Esophagus muscularis mucosa (tissue), 4 donors: ENCODE measurements around the gene LBHD2. TPM values are rescaled to one million over a fixed set of nuclear protein-coding genes. Genes with fewer than 3 reads are reported as not detected.

Experiments used
- DNase-seq: peaks from one replicate; pipeline ENCODE4 v3.0.0-alpha.2; 2017; ENCODE audit errors: extremely low spot score
- H3K27ac ChIP-seq, 4 donors: fragments of 200-600 bp; sonication (generic); replicated peaks in 1 of 4; 1 replicate in 3 of 4; 2 replicates in 1 of 4; pipeline ENCODE4 v1.5.1; 2016 to 2019; ENCODE audit warnings: mild to moderate bottlenecking in 1 of 4
- H3K27me3 ChIP-seq, 4 donors: fragments of 200-600 bp; sonication (generic); one replicate each; pipeline versions ENCODE4 v1.5.1 to v1.6.0; 2016 to 2019
- H3K36me3 ChIP-seq, 4 donors: fragments of 200-600 bp; sonication (generic); one replicate each; pipeline ENCODE4 v1.5.1; 2016 to 2019
- H3K4me1 ChIP-seq, 4 donors: fragments of 200-600 bp; sonication (generic); one replicate each; pipeline ENCODE4 v1.5.1; 2016 to 2019
- H3K4me3 ChIP-seq, 4 donors: fragments of 200-600 bp; sonication (generic); 1 replicate in 2 of 4; 2 replicates in 2 of 4; pipeline ENCODE4 v1.5.1; 2016 to 2019; ENCODE audit warnings: mild to moderate bottlenecking in 4 of 4, moderate library complexity in 1 of 4
- H3K9me3 ChIP-seq, 4 donors: fragments of 200-600 bp; sonication (generic); 1 replicate in 3 of 4; 2 replicates in 1 of 4; pipeline ENCODE4 v1.5.1; 2016 to 2019
- EP300 ChIP-seq: sonication (generic); formaldehyde crosslinking; IDR thresholded peaks from one replicate; pipeline ENCODE4 v1.6.1; 2017; ENCODE audit warnings: antibody characterized with exemption
- POLR2A ChIP-seq: fragments of 450-650 bp; IDR thresholded peaks from one replicate; pipeline ENCODE4 v1.6.1; 2017; ENCODE audit warnings: antibody characterized with exemption, moderate library complexity, mild to moderate bottlenecking, low read depth
- POLR2AphosphoS5 ChIP-seq, 2 donors: sonication (generic); formaldehyde crosslinking; IDR thresholded peaks; one replicate each; pipeline ENCODE4 v1.6.1; 2017; ENCODE audit warnings: antibody characterized with exemption in 2 of 2
- WGBS: methylation state at CpG from one replicate; pipeline ENCODE4 v1.1.5; 2018; 5-methylcytosine and 5-hydroxymethylcytosine counted together
- intact Hi-C: fragments of 100-400 bp; cut with DNase I; formaldehyde crosslinking; loops from one replicate; pipeline ENCODE4 v1.15.1; 2023
- total RNA-seq, 4 donors: library from RNA; depleted of rRNA; stranded (reverse); fragments of >200 nt; gene quantifications; one replicate each; pipeline versions ENCODE4 v1.1.0 to v1.2.1, GENCODE V29; 2016
- TF ChIP-seq, protein P1 (sequence below), 3 experiments: fragments of 200-600 bp in 2 of 3; fragments of 450-650 bp in 1 of 3; sonication (generic) in 2 of 3; IDR thresholded peaks; one replicate each; pipeline ENCODE4 v1.5.1; 2017 to 2019; ENCODE audit warnings: antibody characterized with exemption in 3 of 3, mild to moderate bottlenecking in 2 of 3, moderate library complexity in 1 of 3

Gene LBHD2
- total RNA-seq, 4 donors from 2014 or later, result not detected

DNA sequence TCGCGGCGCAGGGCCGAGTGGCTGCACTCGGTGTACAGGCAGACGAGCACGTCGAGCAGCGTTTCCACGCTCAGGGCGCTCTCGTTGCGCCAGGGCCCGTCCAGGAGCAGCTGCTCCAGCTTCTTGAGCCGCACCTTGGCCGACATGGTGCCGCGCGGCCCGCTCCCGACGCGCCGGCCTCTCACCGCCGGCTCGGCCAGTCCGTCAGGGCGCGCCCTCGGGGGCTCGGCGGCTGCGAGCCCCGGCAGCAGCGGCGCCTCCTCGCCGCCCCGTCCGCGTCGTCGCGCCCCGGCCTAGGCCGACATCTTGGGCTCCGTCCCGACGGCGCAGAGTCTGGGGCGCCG lies 27.0 kb upstream of the LBHD2 start:
- peaks cover 34 to 71% (median 61%) of the 10 kb centered on the region in 4 donors for H3K4me1 ChIP-seq

DNA sequence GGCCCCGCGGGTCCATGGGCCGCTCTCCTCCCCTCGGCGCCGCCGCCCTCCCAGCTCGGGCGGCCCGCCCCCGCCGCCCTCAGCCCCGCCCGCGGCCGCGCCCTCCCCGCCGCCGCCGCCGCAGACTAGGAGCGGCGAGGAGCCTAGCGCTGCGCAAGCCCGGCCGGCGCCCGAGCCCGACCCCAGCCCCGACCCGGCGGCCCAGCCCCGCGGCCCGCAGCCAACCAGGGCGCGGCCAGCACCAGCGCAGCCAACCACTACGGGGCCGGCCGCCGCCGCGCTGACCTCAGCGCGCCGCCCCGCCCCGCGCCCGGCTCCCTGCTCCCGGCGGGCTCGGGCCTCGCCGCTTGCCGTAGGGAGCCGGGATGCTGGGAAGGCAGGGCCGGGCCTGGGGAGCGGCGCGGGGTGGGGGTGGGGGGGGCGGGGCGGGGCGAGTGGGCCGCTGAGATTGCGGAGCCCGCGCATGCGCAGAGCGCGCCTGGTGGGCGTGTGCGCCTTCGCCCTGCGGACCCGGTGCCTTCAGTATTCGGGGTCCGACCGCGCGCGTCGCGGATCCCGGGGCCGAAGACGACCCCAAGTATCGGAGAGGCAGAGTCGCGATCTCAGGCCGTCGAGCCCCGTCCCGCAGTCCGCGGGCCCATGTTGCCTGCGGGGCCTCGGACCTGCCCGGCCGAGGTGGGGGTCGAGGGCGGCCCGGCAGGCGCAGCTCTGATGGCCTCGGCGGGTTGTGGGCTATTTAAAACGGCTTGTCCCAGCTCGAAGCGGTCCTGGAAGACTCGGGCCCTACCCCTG lies 26.4 kb upstream of the LBHD2 start, which contains the start of gene CDC42BPB:
CDC42BPB (minus strand) TSS at position 178 of the 792 bp plus-strand sequence. CDS start 376 bp downstream, outside the sequence.
- peak within 1 kb of the TSS; percentile 89 to 98 (median 96) for H3K27ac ChIP-seq
- intact Hi-C loops, result loop anchor here (5.0 kb wide), 2 partner anchors 280 to 330 kb away; partner anchors contain the start of genes MARK3 and TRAF3
- H3K9me3 ChIP-seq, result no peaks in the 10 kb centered on the region
- peak within 1 kb of the TSS; percentile 88 to 99 (median 98) for H3K4me3 ChIP-seq
- peak; percentile 94 for DNase-seq
- TF ChIP-seq POLR2AphosphoS5 (IDR thresholded peaks at IDR 0.05) (peak; percentile 36 to 60), POLR2A (no peak)
- peaks cover 34 to 66% (median 56%) of the 10 kb centered on the region in 4 donors for H3K4me1 ChIP-seq
- no peaks in the 10 kb centered on the region for H3K36me3 ChIP-seq
- H3K27me3 ChIP-seq, result no peaks in the 10 kb centered on the region
- 7% methylated on average over 5 of the region's 113 CpGs for WGBS

More for the DNA sequence above, 27.0 kb upstream of the LBHD2 start:
- intact Hi-C loops, result loop anchor here (5.0 kb wide), 2 partner anchors 280 to 330 kb away; partner anchors contain the start of genes MARK3 and TRAF3
- Histone ChIP-seq H3K9me3 (no peaks in the 10 kb centered on the region), H3K4me3 (peak overlapping the region; percentile 88 to 99 (median 98)), H3K36me3 (no peaks in the 10 kb centered on the region), H3K27me3 (no peaks in the 10 kb centered on the region), H3K27ac (peak overlapping the region; percentile 89 to 98 (median 96))
- no peak for DNase-seq
- WGBS, result 4% methylated on average over 23 of the region's 53 CpGs
- TF ChIP-seq EP300, result no peak
- no peak for TF ChIP-seq POLR2A
- TF ChIP-seq POLR2AphosphoS5 (IDR thresholded peaks at IDR 0.05), result no peak
- TF ChIP-seq, protein P1, sequence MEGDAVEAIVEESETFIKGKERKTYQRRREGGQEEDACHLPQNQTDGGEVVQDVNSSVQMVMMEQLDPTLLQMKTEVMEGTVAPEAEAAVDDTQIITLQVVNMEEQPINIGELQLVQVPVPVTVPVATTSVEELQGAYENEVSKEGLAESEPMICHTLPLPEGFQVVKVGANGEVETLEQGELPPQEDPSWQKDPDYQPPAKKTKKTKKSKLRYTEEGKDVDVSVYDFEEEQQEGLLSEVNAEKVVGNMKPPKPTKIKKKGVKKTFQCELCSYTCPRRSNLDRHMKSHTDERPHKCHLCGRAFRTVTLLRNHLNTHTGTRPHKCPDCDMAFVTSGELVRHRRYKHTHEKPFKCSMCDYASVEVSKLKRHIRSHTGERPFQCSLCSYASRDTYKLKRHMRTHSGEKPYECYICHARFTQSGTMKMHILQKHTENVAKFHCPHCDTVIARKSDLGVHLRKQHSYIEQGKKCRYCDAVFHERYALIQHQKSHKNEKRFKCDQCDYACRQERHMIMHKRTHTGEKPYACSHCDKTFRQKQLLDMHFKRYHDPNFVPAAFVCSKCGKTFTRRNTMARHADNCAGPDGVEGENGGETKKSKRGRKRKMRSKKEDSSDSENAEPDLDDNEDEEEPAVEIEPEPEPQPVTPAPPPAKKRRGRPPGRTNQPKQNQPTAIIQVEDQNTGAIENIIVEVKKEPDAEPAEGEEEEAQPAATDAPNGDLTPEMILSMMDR (IDR thresholded peaks at IDR 0.05), result no peak

- TF ChIP-seq, protein P1 (IDR thresholded peaks at IDR 0.05), result no peak
- TF ChIP-seq POLR2A (no peak), EP300 (no peak)
- WGBS, result 57% methylated on average over 33 of the region's 39 CpGs
- no peaks in the 10 kb centered on the region for H3K36me3 ChIP-seq
- DNase-seq, result no peak
- peak overlapping the region; percentile 88 to 99 (median 98) for H3K4me3 ChIP-seq
- peak overlapping the region; percentile 79 to 98 (median 90) for H3K27ac ChIP-seq
- intact Hi-C loops, result loop anchor here (5.0 kb wide), 2 partner anchors 281 to 329 kb away; partner anchors contain the start of genes MARK3 and TRAF3
- H3K9me3 ChIP-seq, result no peaks in the 10 kb centered on the region
- H3K4me1 ChIP-seq, result peaks cover 34 to 60% (median 50%) of the 10 kb centered on the region in 4 donors
- H3K27me3 ChIP-seq, result no peaks in the 10 kb centered on the region
Measured at GRCh38 chr14:103058164-103059055, 25.6 kb upstream of the LBHD2 start.

- Histone ChIP-seq H3K36me3 (no peaks in the 10 kb centered on the region), H3K27ac (no peak overlapping the region), H3K9me3 (no peaks in the 10 kb centered on the region), H3K4me1 (peaks cover 32 to 49% (median 43%) of the 10 kb centered on the region in 4 donors), H3K4me3 (no peak overlapping the region), H3K27me3 (no peaks in the 10 kb centered on the region)
- TF ChIP-seq EP300, result no peak
- WGBS, result 88% methylated on average over 5 of the region's 5 CpGs
- no peak for DNase-seq
- intact Hi-C loops, result loop anchor here (5.0 kb wide), 2 partner anchors 282 to 328 kb away; partner anchors contain the start of genes MARK3 and TRAF3
Measured at GRCh38 chr14:103059556-103059955, 24.5 kb upstream of the LBHD2 start.

DNA sequence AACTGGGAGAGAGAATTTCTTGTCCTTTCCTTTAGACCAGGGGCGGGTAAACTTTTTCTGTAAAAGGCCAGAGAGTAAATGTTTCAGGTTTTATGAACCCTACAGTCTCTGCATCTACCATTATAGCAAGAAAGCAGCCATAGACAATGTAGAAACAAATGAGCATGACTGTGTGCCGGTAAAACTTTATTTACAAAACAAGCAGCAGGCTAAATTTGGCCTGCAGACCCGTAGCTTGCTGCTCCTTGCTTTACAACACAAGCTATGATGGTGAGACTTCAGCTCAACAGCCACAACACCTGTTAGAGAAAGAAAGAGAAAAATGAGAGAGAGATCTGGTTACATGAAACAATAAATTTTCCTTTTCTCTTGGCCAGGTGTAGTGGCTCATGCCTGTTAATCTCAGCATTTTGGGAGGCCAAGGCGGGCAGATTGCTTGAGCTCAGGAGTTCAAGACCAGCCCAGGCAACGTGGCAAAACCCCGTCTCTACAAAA lies 22.5 kb upstream of the LBHD2 start:
- H3K27me3 ChIP-seq, result no peaks in the 10 kb centered on the region
- no peaks in the 10 kb centered on the region for H3K36me3 ChIP-seq
- no peak overlapping the region for H3K4me3 ChIP-seq
- WGBS, result 79% methylated on average over 6 of the region's 6 CpGs
- no peak for DNase-seq
- peaks cover 24 to 29% (median 26%) of the 10 kb centered on the region in 4 donors for H3K4me1 ChIP-seq
- H3K9me3 ChIP-seq, result no peaks in the 10 kb centered on the region
- intact Hi-C loops, result no loop called here
- TF ChIP-seq POLR2A (no peak), POLR2AphosphoS5 (IDR thresholded peaks at IDR 0.05) (no peak), EP300 (no peak)
- TF ChIP-seq, protein P1 (IDR thresholded peaks at IDR 0.05), result no peak
- no peak overlapping the region for H3K27ac ChIP-seq
